Right lobe of liver (tissue), 6 donors: Measurements from ENCODE around the gene COX6B2. TPM values are rescaled to one million over a fixed set of nuclear protein-coding genes. Genes with fewer than 3 reads are reported as not detected.

Source experiments
- ATAC-seq, 4 donors: fragments of 200-7000 bp; cut with Tn5 transposase; one replicate each; pipeline ENCODE4 v1.9.1; 2020; ENCODE audit warnings: mild to moderate bottlenecking in 4 of 4, moderate library complexity in 4 of 4
- DNase-seq, 3 donors: peaks; one replicate each; pipeline ENCODE4 v3.0.0-alpha.2; 2020
- H3K27ac ChIP-seq, 3 donors: fragments of 200-600 bp; one replicate each; pipeline ENCODE4 v1.8.0; 2022
- H3K27me3 ChIP-seq, 2 donors: fragments of 200-600 bp; one replicate each; pipeline ENCODE4 v1.8.0; 2022
- H3K36me3 ChIP-seq, 4 donors: fragments of 200-600 bp; sonication (generic) in 1 of 4; one replicate each; pipeline versions ENCODE4 v1.5.1 to v1.8.0; 2017 to 2022; ENCODE audit warnings: control low read depth in 1 of 4
- H3K4me1 ChIP-seq, 4 donors: fragments of 200-600 bp; sonication (generic) in 1 of 4; one replicate each; pipeline versions ENCODE4 v1.5.1 to v1.8.0; 2017 to 2022; ENCODE audit warnings: control low read depth in 1 of 4
- H3K4me3 ChIP-seq, 3 donors: fragments of 200-600 bp; one replicate each; pipeline ENCODE4 v1.8.0; 2022
- H3K9me3 ChIP-seq, 4 donors: fragments of 200-600 bp; sonication (generic) in 1 of 4; one replicate each; pipeline versions ENCODE4 v1.5.1 to v1.8.0; 2017 to 2022; ENCODE audit warnings: control low read depth in 1 of 4
- CTCF ChIP-seq, 4 donors: fragments of 200-600 bp in 3 of 4; fragments of 450-650 bp in 1 of 4; IDR thresholded peaks; one replicate each; pipeline versions ENCODE4 v1.5.1 to v1.8.0; 2016 to 2022; ENCODE audit warnings: antibody characterized with exemption in 4 of 4, mild to moderate bottlenecking in 2 of 4
- POLR2A ChIP-seq: fragments of 450-650 bp; IDR thresholded peaks from one replicate; pipeline ENCODE4 v1.6.1; 2017; ENCODE audit warnings: antibody characterized with exemption, mild to moderate bottlenecking
- WGBS: methylation state at CpG from one replicate; pipeline ENCODE4 v1.1.6; 2018; ENCODE audit warnings: low coverage, low lambda C conversion rate; ENCODE audit not compliant: insufficient coverage; ENCODE audit errors: missing lambda C conversion rate; 5-methylcytosine and 5-hydroxymethylcytosine counted together
- intact Hi-C, 2 donors: fragments of 100-400 bp; cut with DNase I; formaldehyde crosslinking; loops; one replicate each; pipeline versions ENCODE4 v1.11.2 to v1.14.1; 2022
- total RNA-seq, 6 experiments: library from RNA; depleted of rRNA in 2 of 6; stranded (reverse); fragments of >200 nt in 2 of 6; fragmentation: NEBNext Ultra II Directional in 3 of 6; extraction: Animal tissue kit (Norgen Biotek cat#: 25700) in 3 of 6; gene quantifications; one replicate each; pipeline versions ENCODE4 v1.1.0 to v1.2.4, GENCODE V29; 2016 to 2023
- donor health status: DM: no; HTN: yes; CAD: no.
- donor health status: DM: no; HTN: no; CAD: no.
- donor health status: DM: no; HTN: no; CAD: no.
- donor health status: DM: no; HTN: yes; CAD: no.
- donor health status: DM: no; HTN: yes; CAD: no.

The COX6B2 gene
- total RNA-seq, 6 experiments from 2014 or later = not detected

GRCh38 chr19:55372316-55373081 lies 18.0 kb upstream of the COX6B2 start:
- ATAC-seq (peak in 1 of 4 donors; percentile 3), DNase-seq (peak in 1 of 3 donors; percentile 19)
- no peak overlapping the region for H3K4me3 ChIP-seq
- H3K27me3 ChIP-seq = peaks cover 0 to 23% of the 10 kb centered on the region in 2 donors
- no peaks in the 10 kb centered on the region for H3K9me3 ChIP-seq
- no peaks in the 10 kb centered on the region for H3K36me3 ChIP-seq
- intact Hi-C loops = loop anchor here in 1 of 2 donors (10.0 kb wide), 1 partner anchor 78 kb away; no protein-coding TSS in a partner anchor
- WGBS = 33% methylated on average over 11 of the region's 24 CpGs
- H3K27ac ChIP-seq = no peak overlapping the region
- TF ChIP-seq POLR2A (no peak), CTCF (IDR thresholded peaks at IDR 0.05) (no peak)
- no peaks in the 10 kb centered on the region for H3K4me1 ChIP-seq

- ATAC-seq = no peak
- no peaks in the 10 kb centered on the region for H3K9me3 ChIP-seq
- DNase-seq = no peak
- H3K27ac ChIP-seq = no peak within 1 kb of the TSS
- intact Hi-C loops = loop anchor here in 1 of 2 donors (10.0 kb wide), 1 partner anchor 76 kb away; no protein-coding TSS in a partner anchor
- H3K4me3 ChIP-seq = no peak within 1 kb of the TSS
- H3K36me3 ChIP-seq = no peaks in the 10 kb centered on the region
- H3K4me1 ChIP-seq = no peaks in the 10 kb centered on the region
- 5% methylated on average over 29 of the region's 32 CpGs for WGBS
- H3K27me3 ChIP-seq = peaks cover 0 to 17% of the 10 kb centered on the region in 2 donors
- no peak for TF ChIP-seq CTCF (IDR thresholded peaks at IDR 0.05)
- TF ChIP-seq POLR2A = no peak
These were observed 15.9 kb upstream of the COX6B2 start, which contains the start of gene IL11 for GRCh38 chr19:55370305-55370988. Gene IL11 (minus strand): TSS chr19:55370463. CDS start chr19:55370310, 153 bp downstream.

GRCh38 chr19:55369653-55370304 lies 15.3 kb upstream of the COX6B2 start:
- Histone ChIP-seq H3K27ac (no peak overlapping the region), H3K4me1 (no peaks in the 10 kb centered on the region), H3K36me3 (no peaks in the 10 kb centered on the region), H3K27me3 (peaks cover 0 to 15% of the 10 kb centered on the region in 2 donors), H3K4me3 (no peak overlapping the region), H3K9me3 (no peaks in the 10 kb centered on the region)
- 4% methylated on average over 26 of the region's 59 CpGs for WGBS
- intact Hi-C loops = loop anchor here in 1 of 2 donors (10.0 kb wide), 1 partner anchor 75 kb away; no protein-coding TSS in a partner anchor
- DNase-seq (no peak), ATAC-seq (peak in 1 of 4 donors; percentile 6)
- no peak for TF ChIP-seq CTCF (IDR thresholded peaks at IDR 0.05)
- no peak for TF ChIP-seq POLR2A

GRCh38 chr19:55368701-55369563 lies 14.4 kb upstream of the COX6B2 start:
- intact Hi-C loops = no loop called here
- Histone ChIP-seq H3K27ac (no peak overlapping the region), H3K27me3 (peaks cover 0 to 15% of the 10 kb centered on the region in 2 donors), H3K36me3 (no peaks in the 10 kb centered on the region), H3K4me1 (no peaks in the 10 kb centered on the region), H3K4me3 (no peak overlapping the region), H3K9me3 (no peaks in the 10 kb centered on the region)
- DNase-seq (no peak), ATAC-seq (peak; percentile 6 to 55 (median 29))
- WGBS = 0% methylated on average over 8 of the region's 54 CpGs
- no peak for TF ChIP-seq CTCF (IDR thresholded peaks at IDR 0.05)
- no peak for TF ChIP-seq POLR2A
